ENCODE measurements around the gene ZNF768. TPM values are rescaled to one million over a fixed set of nuclear protein-coding genes. Genes with fewer than 3 reads are reported as not detected.
A peak's percentile ranks its signal among the peaks of the same experiment; 100 is the strongest.

The ZNF768 gene
- total and polyA plus RNA-seq, 2 of the 13 experiments (the other 11 are each of a cell fraction or from before 2014, with no cell fraction given): 26.7 to 34.4 TPM

DNA sequence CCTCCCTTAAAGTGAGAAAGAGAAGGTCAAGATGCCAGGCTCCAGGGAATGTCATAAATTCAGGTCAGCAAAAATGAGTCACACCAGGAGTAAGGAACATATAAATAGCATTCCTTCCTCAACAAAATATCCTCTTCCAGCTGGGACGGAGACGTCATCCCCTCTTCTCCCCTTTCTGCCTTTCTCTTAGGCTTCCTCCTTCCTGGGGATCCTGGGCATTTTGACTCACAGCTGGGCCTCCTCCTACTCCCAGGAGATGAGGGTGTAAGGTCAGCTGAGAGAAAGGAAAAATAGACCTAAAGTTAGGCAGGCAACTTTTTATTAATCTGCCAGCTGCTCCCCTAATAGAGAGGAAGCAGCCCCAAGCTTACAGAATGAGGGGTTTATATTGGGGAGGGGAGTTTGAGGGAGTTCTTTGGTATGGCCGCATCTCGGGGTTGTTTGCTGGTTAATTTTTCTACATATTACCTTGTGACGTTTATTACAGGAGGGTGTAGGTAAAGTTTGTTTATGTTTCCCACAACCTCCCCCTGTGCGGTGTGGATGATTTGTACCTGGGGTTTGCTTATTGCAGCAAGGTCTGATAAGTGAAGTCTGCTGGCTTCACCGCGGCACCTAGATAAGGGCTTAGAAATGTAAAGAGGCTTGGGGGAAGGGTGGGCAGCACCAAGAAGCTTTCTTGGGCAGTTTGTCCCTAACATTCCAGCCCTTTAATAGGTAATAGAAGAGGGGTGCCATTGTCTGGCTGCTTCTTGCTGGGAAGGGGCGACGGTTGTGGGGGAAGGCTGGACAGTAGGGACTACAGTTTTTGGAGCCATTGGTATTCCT is 15.3 kb upstream of the ZNF768 start (continued):
- TF ChIP-seq, protein P1, sequence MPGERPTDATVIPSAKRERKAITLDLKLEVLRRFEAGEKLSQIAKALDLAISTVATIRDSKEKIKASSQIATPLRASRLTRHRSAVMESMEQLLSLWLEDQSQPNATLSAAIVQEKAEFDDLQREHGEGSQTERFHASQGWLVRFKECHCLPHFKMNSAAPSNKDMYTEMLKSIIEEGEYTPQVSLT (CRISPR knock-in tag; IDR thresholded peaks at IDR 0.05; ENCODE audit: borderline replicate concordance, low read depth): no peak
- TF ChIP-seq GLI4 (CRISPR knock-in tag; IDR thresholded peaks at IDR 0.05; ENCODE audit: borderline replicate concordance) (peak; percentile 40; the same call in 1 of the 2 replicates), SMYD3 (CRISPR knock-in tag; IDR thresholded peaks at IDR 0.05) (no peak), ZNF598 (CRISPR knock-in tag; IDR thresholded peaks at IDR 0.05; ENCODE audit: borderline replicate concordance) (0 out of 2 replicates have a peak, but pooled peaks have one; percentile 42), ZFP36L1 (CRISPR knock-in tag; IDR thresholded peaks at IDR 0.05) (no peak), PPARG (CRISPR knock-in tag; conservative IDR thresholded peaks at IDR 0.05) (no peak), ZNF224 (CRISPR knock-in tag; IDR thresholded peaks at IDR 0.05) (no peak), SMARCE1 (IDR thresholded peaks at IDR 0.05; ENCODE audit: borderline replicate concordance) (no peak), EP300 (IDR thresholded peaks at IDR 0.05; ENCODE audit: low read depth in 2 of 2, low read length in 2 of 2) (no peak; a peak in 1 of 4 replicates), EP300 (CRISPR knock-in tag; IDR thresholded peaks at IDR 0.05; ENCODE audit: borderline replicate concordance) (no peak), SOX5 (CRISPR knock-in tag; IDR thresholded peaks at IDR 0.05; ENCODE audit: borderline replicate concordance) (peak; percentile 25; the same call in 1 of the 2 replicates), GZF1 (CRISPR knock-in tag; IDR thresholded peaks at IDR 0.05) (0 out of 2 replicates have a peak, but pooled peaks have one; percentile 32)
- TF ChIP-seq, protein P2, sequence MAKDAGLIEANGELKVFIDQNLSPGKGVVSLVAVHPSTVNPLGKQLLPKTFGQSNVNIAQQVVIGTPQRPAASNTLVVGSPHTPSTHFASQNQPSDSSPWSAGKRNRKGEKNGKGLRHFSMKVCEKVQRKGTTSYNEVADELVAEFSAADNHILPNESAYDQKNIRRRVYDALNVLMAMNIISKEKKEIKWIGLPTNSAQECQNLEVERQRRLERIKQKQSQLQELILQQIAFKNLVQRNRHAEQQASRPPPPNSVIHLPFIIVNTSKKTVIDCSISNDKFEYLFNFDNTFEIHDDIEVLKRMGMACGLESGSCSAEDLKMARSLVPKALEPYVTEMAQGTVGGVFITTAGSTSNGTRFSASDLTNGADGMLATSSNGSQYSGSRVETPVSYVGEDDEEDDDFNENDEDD (CRISPR knock-in tag; IDR thresholded peaks at IDR 0.05; ENCODE audit: borderline replicate concordance): no peak
- TF ChIP-seq, protein P3, sequence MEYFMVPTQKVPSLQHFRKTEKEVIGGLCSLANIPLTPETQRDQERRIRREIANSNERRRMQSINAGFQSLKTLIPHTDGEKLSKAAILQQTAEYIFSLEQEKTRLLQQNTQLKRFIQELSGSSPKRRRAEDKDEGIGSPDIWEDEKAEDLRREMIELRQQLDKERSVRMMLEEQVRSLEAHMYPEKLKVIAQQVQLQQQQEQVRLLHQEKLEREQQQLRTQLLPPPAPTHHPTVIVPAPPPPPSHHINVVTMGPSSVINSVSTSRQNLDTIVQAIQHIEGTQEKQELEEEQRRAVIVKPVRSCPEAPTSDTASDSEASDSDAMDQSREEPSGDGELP (IDR thresholded peaks at IDR 0.05; ENCODE audit: borderline replicate concordance, low read depth): peak; percentile 77; the same call in 1 of the 2 replicates
- TF ChIP-seq, protein P4, sequence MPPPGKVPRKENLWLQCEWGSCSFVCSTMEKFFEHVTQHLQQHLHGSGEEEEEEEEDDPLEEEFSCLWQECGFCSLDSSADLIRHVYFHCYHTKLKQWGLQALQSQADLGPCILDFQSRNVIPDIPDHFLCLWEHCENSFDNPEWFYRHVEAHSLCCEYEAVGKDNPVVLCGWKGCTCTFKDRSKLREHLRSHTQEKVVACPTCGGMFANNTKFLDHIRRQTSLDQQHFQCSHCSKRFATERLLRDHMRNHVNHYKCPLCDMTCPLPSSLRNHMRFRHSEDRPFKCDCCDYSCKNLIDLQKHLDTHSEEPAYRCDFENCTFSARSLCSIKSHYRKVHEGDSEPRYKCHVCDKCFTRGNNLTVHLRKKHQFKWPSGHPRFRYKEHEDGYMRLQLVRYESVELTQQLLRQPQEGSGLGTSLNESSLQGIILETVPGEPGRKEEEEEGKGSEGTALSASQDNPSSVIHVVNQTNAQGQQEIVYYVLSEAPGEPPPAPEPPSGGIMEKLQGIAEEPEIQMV (CRISPR knock-in tag; IDR thresholded peaks at IDR 0.05; ENCODE audit: low read depth): peak; percentile 56; the same call in 1 of the 2 replicates
- TF ChIP-seq, protein P5, sequence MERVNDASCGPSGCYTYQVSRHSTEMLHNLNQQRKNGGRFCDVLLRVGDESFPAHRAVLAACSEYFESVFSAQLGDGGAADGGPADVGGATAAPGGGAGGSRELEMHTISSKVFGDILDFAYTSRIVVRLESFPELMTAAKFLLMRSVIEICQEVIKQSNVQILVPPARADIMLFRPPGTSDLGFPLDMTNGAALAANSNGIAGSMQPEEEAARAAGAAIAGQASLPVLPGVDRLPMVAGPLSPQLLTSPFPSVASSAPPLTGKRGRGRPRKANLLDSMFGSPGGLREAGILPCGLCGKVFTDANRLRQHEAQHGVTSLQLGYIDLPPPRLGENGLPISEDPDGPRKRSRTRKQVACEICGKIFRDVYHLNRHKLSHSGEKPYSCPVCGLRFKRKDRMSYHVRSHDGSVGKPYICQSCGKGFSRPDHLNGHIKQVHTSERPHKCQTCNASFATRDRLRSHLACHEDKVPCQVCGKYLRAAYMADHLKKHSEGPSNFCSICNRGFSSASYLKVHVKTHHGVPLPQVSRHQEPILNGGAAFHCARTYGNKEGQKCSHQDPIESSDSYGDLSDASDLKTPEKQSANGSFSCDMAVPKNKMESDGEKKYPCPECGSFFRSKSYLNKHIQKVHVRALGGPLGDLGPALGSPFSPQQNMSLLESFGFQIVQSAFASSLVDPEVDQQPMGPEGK (CRISPR knock-in tag; IDR thresholded peaks at IDR 0.05): peak; percentile 47
- TF ChIP-seq, protein P6, sequence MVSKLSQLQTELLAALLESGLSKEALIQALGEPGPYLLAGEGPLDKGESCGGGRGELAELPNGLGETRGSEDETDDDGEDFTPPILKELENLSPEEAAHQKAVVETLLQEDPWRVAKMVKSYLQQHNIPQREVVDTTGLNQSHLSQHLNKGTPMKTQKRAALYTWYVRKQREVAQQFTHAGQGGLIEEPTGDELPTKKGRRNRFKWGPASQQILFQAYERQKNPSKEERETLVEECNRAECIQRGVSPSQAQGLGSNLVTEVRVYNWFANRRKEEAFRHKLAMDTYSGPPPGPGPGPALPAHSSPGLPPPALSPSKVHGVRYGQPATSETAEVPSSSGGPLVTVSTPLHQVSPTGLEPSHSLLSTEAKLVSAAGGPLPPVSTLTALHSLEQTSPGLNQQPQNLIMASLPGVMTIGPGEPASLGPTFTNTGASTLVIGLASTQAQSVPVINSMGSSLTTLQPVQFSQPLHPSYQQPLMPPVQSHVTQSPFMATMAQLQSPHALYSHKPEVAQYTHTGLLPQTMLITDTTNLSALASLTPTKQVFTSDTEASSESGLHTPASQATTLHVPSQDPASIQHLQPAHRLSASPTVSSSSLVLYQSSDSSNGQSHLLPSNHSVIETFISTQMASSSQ (IDR thresholded peaks at IDR 0.05; ENCODE audit: low read depth): 0 out of 2 replicates have a peak, but pooled peaks have one; percentile 24
- TF ChIP-seq, protein P6 (CRISPR knock-in tag; IDR thresholded peaks at IDR 0.05; ENCODE audit: borderline replicate concordance): no peak; the same call in 1 of the 2 replicates

Measured in HepG2 (cell line).